HG02840 (cell line): ENCODE measurements around the gene PTPRCAP.
"Not testable (repeated sequence)": the region's sequence is repeated elsewhere in the genome, so short reads cannot be mapped to it uniquely, and the experiment has no call there.

Experiments
- ATAC-seq: cut with Tn5 transposase; IDR thresholded peaks from one replicate; pipeline ENCODE4 v1.9.1; 2021; ENCODE audit warnings: mild to moderate bottlenecking, moderate library complexity, moderate number of reproducible peaks; ENCODE audit not compliant: unreplicated experiment, low FRiP score

The PTPRCAP gene

DNA sequence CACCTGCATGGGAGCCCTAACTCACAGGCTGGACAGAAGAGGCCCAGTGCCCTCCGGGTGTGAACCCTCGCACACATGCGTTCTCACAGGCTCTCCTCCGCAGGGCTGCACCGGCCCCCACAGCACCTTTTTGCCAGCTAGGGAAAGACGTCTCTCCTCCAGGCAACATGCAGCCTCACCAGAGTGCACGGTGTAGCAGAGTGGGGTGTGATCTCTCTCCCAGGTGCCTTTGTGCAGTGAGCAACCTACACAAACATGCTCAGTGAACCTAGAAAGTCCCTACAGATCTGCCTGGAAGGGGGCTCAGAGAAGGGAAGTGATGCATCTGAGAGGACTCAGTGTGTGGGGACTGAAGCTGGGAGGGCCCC is 25.7 kb downstream of the PTPRCAP start:
- no peak for ATAC-seq

DNA sequence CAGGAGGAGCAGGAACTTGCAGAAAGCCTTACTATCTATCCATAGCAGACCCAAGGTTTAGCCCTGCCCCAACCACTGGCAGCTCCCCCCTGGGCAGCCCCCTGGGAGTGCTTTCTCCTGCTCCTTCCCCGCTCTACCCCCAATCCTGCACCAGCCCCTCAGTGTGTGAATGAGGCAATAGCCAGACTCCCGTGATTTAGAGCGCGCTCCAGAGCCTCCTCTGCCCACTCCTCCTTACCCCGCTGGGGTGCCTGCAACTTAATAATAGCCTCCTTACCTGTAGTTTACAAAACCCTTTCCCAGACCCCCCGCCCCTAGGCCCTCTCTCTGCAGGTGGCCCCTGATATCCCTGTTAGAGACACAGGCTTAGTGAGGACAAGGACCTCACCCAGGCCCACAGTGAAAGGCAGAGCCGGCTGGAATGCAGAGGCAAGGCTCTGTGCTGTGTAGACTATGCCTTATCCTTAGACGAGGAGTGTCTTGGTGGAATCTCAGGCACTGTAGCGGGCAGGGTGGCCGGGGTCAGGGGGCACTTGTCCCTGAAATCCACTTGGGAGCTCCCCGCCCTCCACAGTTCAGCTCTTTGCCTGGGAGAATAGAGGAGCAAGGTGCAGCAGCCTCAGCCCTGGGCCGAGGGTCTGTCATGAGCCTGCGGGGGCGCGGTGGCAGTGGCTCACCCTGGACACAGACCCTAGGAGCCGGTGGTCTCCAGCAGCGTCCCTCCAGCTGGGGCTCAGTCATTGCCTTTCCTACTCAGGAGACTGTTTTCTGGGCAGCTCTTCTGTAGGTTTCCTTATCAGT is 26.3 kb downstream of the PTPRCAP start:
- ATAC-seq = no peak

DNA sequence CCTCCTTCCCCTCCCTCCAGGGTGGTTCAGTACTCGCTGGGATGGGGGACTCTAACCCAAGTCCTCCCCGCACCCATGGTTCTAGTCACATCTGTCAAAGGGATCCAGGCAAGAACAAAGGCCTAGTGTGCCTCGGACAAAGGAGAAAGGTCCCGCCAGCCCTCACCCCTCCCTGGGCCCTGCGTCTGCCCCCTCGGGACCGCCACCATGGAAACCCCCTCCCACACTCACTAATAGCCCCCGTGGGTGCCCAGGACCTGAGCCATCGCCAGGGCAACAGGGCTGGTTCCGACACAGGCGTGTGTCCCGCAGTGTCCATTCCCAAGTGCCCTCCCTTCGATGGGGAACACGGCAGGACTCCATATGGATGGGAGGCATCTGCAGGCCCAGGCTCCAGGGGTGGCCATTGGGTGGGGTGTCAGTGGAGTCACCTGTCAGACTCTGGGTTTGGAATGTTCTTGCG is 27.1 kb downstream of the PTPRCAP start:
- no peak for ATAC-seq

- no peak for ATAC-seq
These were observed 27.6 kb downstream of the PTPRCAP start for GRCh38 chr11:67409781-67410368.

DNA sequence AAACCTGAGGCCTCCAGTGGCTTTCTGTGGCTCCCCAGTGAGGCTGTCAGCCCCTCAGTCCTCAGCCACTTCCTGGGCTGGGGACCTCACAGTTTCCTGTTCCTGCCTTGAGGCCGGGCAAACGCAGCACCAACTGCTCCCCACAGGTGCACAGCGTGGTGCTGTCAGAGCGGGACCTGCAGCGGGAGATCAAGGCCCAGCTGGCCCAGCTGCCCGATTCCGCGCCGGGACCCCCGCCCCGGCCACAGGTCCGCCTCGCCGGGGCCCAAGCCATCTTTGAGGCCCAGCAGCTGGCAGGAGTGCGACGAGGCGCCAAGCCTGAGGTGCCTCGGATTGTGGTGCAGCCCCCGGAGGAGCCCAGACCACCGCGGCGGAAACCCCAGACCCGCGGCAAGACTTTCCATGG is 28.2 kb downstream of the PTPRCAP start:
- ATAC-seq = no peak

DNA sequence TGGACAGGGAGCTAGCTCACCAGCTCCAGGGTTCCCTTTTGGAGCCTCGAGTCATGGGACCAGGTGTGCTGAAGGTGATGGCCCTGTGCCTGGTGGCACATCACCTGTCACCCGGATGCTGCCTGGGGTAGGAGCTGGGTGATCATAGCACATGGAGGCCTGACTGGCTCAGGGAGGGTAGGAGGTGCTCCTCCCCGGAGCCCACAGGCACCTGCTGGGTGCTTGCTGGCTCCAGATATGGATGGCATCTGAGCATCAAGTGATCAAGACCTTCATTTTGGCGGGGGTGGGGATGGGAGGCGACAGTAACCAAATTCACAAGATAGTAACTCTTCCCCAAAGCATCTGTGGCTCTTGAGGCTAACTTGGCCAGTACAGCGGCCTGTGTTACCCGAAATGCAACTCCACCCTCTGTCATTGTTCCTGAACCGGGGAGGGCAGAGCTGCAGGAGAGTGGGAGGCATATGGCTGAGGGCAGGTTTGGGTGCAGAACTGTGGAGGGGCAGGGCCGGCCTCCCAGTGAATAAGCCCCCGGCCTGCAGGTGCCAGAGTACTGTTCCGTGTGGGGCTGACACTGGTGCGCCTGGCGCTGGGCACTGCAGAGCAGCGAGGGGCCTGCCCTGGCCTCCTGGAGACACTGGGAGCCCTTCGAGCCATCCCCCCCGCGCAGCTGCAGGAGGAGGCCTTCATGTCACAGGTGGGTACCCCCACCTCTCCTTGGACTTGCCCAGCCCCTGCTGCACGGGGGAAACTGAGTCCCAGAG is 28.9 kb downstream of the PTPRCAP start:
- no peak for ATAC-seq

GRCh38 chr11:67407688-67408163 is 29.8 kb downstream of the PTPRCAP start:
- ATAC-seq = no peak

GRCh38 chr11:67406969-67407687 is 30.4 kb downstream of the PTPRCAP start:
- no peak for ATAC-seq

DNA sequence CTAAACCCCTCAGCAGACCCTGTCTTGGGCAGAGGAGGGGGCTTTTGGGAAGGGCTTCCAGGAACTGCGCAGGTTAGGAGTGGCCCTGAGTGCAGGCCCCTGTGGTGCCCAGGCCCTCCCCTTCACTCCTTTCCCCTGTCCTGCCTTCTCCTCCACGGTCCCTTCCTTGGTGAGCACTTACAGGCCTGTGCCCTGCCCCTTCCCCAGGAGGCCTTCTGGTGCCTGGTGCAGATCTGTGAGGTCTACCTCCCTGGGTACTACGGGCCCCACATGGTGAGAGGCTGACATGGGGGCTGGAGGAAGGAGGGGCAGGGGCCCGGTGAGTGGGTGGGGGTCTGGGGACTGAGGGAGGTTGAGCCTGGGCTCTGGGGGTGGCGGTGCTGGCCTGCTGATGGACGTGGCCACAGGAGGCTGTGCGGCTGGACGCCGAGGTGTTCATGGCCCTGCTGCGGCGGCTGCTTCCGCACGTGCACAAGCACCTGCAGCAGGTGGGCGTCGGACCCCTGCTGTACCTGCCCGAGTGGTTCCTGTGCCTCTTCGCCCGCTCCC is 31.0 kb downstream of the PTPRCAP start:
- no peak for ATAC-seq

- ATAC-seq = no peak
These were observed 31.7 kb downstream of the PTPRCAP start for GRCh38 chr11:67405688-67406339.

- ATAC-seq = no peak
These were observed 32.3 kb downstream of the PTPRCAP start for GRCh38 chr11:67405196-67405567.

- no peak for ATAC-seq
These were observed 32.8 kb downstream of the PTPRCAP start for GRCh38 chr11:67404515-67405195.

DNA sequence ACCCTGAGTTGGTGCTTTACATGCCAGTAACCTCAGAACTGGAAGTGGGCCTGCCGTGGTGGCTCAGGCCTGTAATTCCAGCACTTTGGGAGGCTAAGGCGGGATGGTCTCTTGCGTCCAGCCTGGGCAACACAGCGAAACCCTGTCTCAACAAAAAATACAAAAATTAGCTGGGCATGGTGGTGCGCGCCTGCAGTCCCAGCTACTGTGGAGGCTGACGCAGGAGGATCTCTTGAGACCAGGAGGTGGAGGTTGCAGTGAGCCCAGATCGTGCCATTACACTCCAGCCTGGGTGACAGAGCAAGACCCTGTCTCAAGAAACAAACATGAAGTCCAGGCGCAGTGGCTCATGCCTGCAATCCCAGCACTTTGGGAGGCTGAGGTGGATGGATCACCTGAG is 34.4 kb downstream of the PTPRCAP start:
- not testable (repeated sequence) for ATAC-seq

GRCh38 chr11:67402192-67402839 is 35.2 kb downstream of the PTPRCAP start:
- ATAC-seq = not testable (repeated sequence)

DNA sequence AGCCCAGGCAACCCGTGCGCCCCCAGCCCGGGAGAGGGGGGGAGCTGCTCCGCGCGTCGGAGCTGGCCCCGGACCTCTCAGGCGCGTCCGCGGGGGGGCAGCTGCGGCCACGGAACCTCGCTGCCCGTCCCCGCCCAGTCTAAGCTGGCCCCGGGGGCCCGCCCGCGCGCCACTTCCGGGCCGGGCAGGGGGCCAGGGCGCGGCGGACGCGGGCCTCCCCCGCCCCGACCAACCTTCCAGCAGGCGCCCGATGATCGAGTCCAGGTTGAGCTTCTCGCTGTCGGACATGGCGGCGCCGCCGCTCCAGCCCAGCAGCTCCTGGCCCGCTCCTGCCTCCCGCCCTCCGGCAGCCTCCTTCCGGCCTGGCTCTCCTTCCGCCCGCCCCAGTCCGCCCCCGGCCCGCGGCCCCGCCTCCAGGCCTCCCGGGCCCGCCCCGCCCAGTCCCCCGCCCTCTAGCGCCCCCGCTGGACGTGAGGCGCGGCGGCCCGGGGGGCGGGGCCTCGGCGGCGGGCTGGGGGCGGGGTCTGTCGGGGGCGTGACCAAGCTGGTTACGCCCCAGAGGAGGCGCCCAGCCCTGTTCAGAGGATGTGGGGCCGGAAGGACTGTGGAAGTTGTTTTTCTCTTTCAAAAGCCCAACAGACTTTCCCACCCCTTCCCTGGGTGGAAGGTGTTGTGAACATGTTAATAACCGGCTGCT is 35.8 kb downstream of the PTPRCAP start, which contains the start of gene PPP1CA:
PPP1CA (minus strand) TSS at position 364 of the 697 bp plus-strand sequence; CDS start at position 288, 76 bp downstream.
- peak; percentile 58 for ATAC-seq

DNA sequence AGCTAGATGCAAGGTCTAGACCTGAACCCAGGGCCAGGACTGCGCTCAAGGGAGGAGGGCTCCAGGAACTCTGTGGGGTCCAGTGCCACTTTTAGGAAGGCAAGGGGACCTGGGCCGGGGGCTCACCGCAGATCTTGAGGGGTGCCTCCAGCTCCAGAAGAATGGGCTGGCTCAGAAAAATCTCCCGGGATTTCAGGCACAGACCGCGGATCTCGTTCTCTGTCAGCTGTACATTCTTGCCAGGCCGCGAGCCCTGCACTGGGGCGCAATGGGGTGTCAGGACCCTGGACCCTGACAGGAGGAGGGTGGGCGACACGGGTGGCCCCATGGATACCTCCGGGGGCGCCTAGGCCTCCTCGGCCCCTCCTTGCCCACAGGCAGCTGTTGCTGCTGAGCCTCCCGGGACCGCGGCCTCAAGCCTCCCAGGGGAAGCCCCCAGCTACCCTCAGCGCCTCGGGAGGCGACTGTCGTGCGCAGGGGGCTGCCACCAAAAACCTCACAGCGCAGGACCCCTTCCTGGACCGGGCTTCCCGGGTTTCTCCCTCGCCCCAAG is 36.5 kb downstream of the PTPRCAP start:
- peak; percentile 22 for ATAC-seq

DNA sequence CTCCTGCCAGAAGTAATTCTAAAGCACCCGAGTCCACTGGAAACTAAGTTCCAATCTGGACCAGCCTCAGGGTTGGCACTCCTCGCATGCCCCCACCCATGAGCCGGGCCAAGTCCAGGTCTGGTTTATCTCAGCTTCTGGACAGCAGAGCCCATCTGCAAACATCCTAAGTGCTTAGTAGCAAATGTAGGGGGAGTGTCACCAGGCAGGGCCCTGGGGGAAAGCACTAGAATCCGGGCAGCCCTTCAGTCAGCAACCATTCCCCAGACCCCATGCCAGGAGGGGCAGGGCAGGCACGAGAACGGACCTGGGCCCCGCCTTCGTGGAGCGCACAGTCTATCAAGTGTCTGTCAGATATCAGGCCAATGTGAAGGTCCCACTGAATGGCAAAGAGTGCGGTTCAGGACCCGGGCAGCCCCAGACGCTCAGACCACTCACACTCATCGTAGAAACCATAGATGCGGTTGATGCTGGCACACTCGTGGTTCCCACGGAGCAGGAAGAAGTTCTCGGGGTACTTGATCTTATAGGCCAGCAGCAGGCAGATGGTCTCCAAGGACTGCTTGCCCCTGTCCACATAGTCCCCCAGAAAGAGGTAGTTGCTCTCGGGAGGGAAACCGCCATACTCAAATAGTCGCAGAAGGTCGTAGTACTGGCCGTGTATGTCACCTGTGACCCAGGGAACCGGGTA is 37.1 kb downstream of the PTPRCAP start:
- ATAC-seq = no peak
